PC-9 (cell line): ENCODE measurements around the gene HLCS. TPM values are rescaled to one million over a fixed set of nuclear protein-coding genes. Genes with fewer than 3 reads are reported as not detected.

Source experiments
- BruUV-seq: library from RNA; stranded (reverse); fragments of 400-500 nt; replicated peaks from 2 replicates; lab custom pipeline; 2021; lab: Mats Ljungman, UMichigan
- CTCF ChIA-PET: fragments of 300-600 bp; sonication (Branson Sonifier 250); formaldehyde crosslinking; loops from one replicate; lab custom pipeline; 2022; ENCODE audit warnings: antibody characterized with exemption; lab: Charles Lee
- POLR2A ChIA-PET: fragments of 300-600 bp; sonication (Branson Sonifier 250); formaldehyde crosslinking; loops from one replicate; lab custom pipeline; 2022; ENCODE audit warnings: antibody characterized with exemption; ENCODE audit not compliant: unreplicated experiment; lab: Charles Lee
- DNase-seq, 2 experiments: peaks; one replicate each; pipeline versions ENCODE4 v3.0.0 to v3.0.0-alpha.2; 2015 to 2022; ENCODE audit warnings: mixed read lengths in 1 of 2
- H2AFZ ChIP-seq: fragments of 200-600 bp; sonication (generic); 2 replicates; pipeline ENCODE4 v1.8.1; 2017; ENCODE audit warnings: antibody characterized with exemption
- H3F3A ChIP-seq: fragments of 200-600 bp; sonication (generic); 2 replicates; pipeline ENCODE4 v1.8.1; 2017; ENCODE audit warnings: antibody characterized with exemption, mild to moderate bottlenecking, low read depth; ENCODE audit not compliant: insufficient read depth
- H3K27ac ChIP-seq: fragments of 200-600 bp; sonication (generic); 2 replicates; pipeline ENCODE4 v1.6.1; 2016; ENCODE audit warnings: mixed run types
- H3K27me3 ChIP-seq: fragments of 200-600 bp; sonication (generic); 2 replicates; pipeline ENCODE4 v1.6.1; 2016; ENCODE audit warnings: low read depth, mixed run types; ENCODE audit not compliant: insufficient read depth
- H3K36me3 ChIP-seq: fragments of 200-600 bp; sonication (generic); 2 replicates; pipeline ENCODE4 v1.6.1; 2016; ENCODE audit warnings: low read depth, mixed run types
- H3K4me1 ChIP-seq: fragments of 200-600 bp; sonication (generic); replicated peaks from 2 replicates; pipeline ENCODE4 v1.6.1; 2016; ENCODE audit warnings: mixed run types; ENCODE audit not compliant: insufficient read depth
- H3K4me2 ChIP-seq: fragments of 200-600 bp; sonication (generic); 2 replicates; pipeline ENCODE4 v1.6.1; 2017; ENCODE audit warnings: mixed run types
- H3K4me3 ChIP-seq: fragments of 200-600 bp; sonication (generic); 2 replicates; pipeline ENCODE4 v1.6.1; 2016; ENCODE audit warnings: mixed run types
- H3K79me2 ChIP-seq: fragments of 200-600 bp; sonication (generic); 2 replicates; pipeline ENCODE4 v1.6.1; 2017; ENCODE audit warnings: low read depth, mixed run types
- H3K9me2 ChIP-seq: fragments of 200-600 bp; sonication (generic); 2 replicates; pipeline ENCODE4 v1.8.1; 2017; ENCODE audit warnings: mild to moderate bottlenecking; ENCODE audit not compliant: insufficient read depth
- H3K9me3 ChIP-seq: fragments of 200-600 bp; sonication (generic); 2 replicates; pipeline ENCODE4 v1.8.1; 2016; ENCODE audit warnings: low read depth; ENCODE audit not compliant: insufficient read depth
- H4K20me1 ChIP-seq: fragments of 200-600 bp; sonication (generic); 2 replicates; pipeline ENCODE4 v1.8.1; 2017; ENCODE audit not compliant: insufficient read depth
- CTCF ChIP-seq: fragments of 200-600 bp; sonication (generic); conservative IDR thresholded peaks from 2 replicates; pipeline ENCODE4 v1.6.1; 2017; ENCODE audit warnings: mixed run types, antibody characterized with exemption, mild to moderate bottlenecking, moderate library complexity
- EZH2 ChIP-seq: fragments of 200-600 bp; sonication (generic); IDR thresholded peaks from 2 replicates; pipeline ENCODE4 v1.8.0; 2017; ENCODE audit warnings: antibody characterized with exemption, low read depth
- intact Hi-C: fragments of 100-400 bp; cut with micrococcal nuclease; formaldehyde crosslinking; loops from one replicate; pipeline ENCODE4 v1.10.0; 2022; ENCODE audit not compliant: unreplicated experiment
- total RNA-seq: library from RNA; stranded (reverse); gene quantifications from 2 replicates; pipeline ENCODE4 v1.2.3, GENCODE V29; 2021

HLCS gene
- total RNA-seq, 1 experiment from 2014 or later: 21.6 TPM

GRCh38 chr21:36706951-36707762 lies 259.3 kb downstream of the HLCS start:
- CTCF ChIA-PET: no interaction called here
- H3K79me2 ChIP-seq: peaks cover 88% of the 10 kb centered on the region
- H3K27ac ChIP-seq: no peak overlapping the region
- peaks cover 32% of the 10 kb centered on the region for H4K20me1 ChIP-seq
- no peak overlapping the region for H2AFZ ChIP-seq
- H3K9me2 ChIP-seq: no peaks in the 10 kb centered on the region
- peaks cover 5% of the 10 kb centered on the region; the same call in 1 of the 2 replicates for H3K36me3 ChIP-seq
- BruUV-seq: no TSS peak
- H3K27me3 ChIP-seq: no peaks in the 10 kb centered on the region
- H3F3A ChIP-seq: no peaks in the 10 kb centered on the region
- no peaks in the 10 kb centered on the region for H3K9me3 ChIP-seq
- 0 out of 2 replicates have a peak, but pooled peaks cover 10% of the 10 kb centered on the region for H3K4me1 ChIP-seq
- POLR2A ChIA-PET: no interaction called here
- no peak overlapping the region for H3K4me2 ChIP-seq
- intact Hi-C loops: no loop called here
- DNase-seq: no peak
- TF ChIP-seq CTCF (no peak), EZH2 (no peak)
- no peak overlapping the region for H3K4me3 ChIP-seq

- Histone ChIP-seq H3K4me3 (no peak overlapping the region), H3K79me2 (peaks cover 92% of the 10 kb centered on the region), H3K4me1 (0 out of 2 replicates have a peak, but pooled peaks cover 10% of the 10 kb centered on the region), H3K4me2 (no peak overlapping the region), H3F3A (no peaks in the 10 kb centered on the region; the same call in 1 of the 2 replicates), H3K27me3 (no peaks in the 10 kb centered on the region), H3K9me3 (no peaks in the 10 kb centered on the region), H2AFZ (no peak overlapping the region), H3K9me2 (no peaks in the 10 kb centered on the region), H3K27ac (no peak overlapping the region), H4K20me1 (peaks cover 32% of the 10 kb centered on the region), H3K36me3 (peaks cover 5% of the 10 kb centered on the region; the same call in 1 of the 2 replicates)
- no peak for TF ChIP-seq CTCF
- TF ChIP-seq EZH2: no peak
- BruUV-seq: no TSS peak
- intact Hi-C loops: no loop called here
- DNase-seq: no peak
- CTCF ChIA-PET: no interaction called here
- POLR2A ChIA-PET: no interaction called here
These were observed 260.0 kb downstream of the HLCS start for GRCh38 chr21:36706482-36706852.

GRCh38 chr21:36705679-36706481 lies 260.6 kb downstream of the HLCS start:
- H3K4me2 ChIP-seq: no peak overlapping the region
- no peak overlapping the region for H2AFZ ChIP-seq

More at GRCh38 chr21:36705679-36706481, 260.6 kb downstream of the HLCS start:
- no peak for DNase-seq
- TF ChIP-seq EZH2: no peak
- TF ChIP-seq CTCF: no peak
- POLR2A ChIA-PET: no interaction called here
- Histone ChIP-seq H3K4me1 (0 out of 2 replicates have a peak, but pooled peaks cover 10% of the 10 kb centered on the region), H3K9me3 (no peaks in the 10 kb centered on the region), H3K27me3 (no peaks in the 10 kb centered on the region), H3K27ac (no peak overlapping the region), H4K20me1 (peaks cover 32% of the 10 kb centered on the region), H3K79me2 (peaks cover 92% of the 10 kb centered on the region), H3K36me3 (peaks cover under 1% of the 10 kb centered on the region; the same call in 1 of the 2 replicates), H3K9me2 (no peaks in the 10 kb centered on the region), H3F3A (no peaks in the 10 kb centered on the region; the same call in 1 of the 2 replicates), H3K4me3 (no peak overlapping the region)
- CTCF ChIA-PET: no interaction called here
- intact Hi-C loops: no loop called here
- BruUV-seq: no TSS peak
